CD4-positive, alpha-beta T cell treated with Interleukin-6 at 100 ng/mL for 8 hours (primary cell): ENCODE results near the gene TACC2.

Experiments
- DNase-seq: peaks from one replicate; pipeline ENCODE4 v3.0.0-alpha.2; 2020; ENCODE audit warnings: mixed read lengths, low spot score

Gene TACC2

GRCh38 chr10:122276611-122277208 is 287.7 kb downstream of the TACC2 start:
- no peak for DNase-seq

- no peak for DNase-seq
Observed at GRCh38 chr10:122277526-122278136, 288.7 kb downstream of the TACC2 start.

DNA sequence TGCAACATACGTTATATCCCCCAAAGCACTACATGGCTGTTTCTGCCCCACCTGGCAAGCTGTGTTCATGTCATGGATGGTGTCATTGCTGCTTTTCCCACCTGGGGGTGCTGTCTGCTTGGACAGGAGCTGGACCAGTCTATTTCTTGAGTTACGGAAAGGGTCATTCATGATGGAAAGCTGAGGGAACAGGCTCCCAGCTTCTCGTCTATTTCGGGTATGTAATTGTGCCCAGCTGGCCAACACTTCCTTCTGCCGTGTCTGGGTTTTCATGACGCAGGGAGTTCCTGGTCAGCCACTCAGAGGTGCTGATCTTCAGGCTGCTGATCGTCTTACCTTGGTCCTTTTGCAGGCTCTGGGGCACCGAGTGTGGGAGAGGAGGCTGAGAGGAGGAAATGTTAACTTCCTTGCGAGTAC is 290.8 kb downstream of the TACC2 start:
- no peak for DNase-seq

DNA sequence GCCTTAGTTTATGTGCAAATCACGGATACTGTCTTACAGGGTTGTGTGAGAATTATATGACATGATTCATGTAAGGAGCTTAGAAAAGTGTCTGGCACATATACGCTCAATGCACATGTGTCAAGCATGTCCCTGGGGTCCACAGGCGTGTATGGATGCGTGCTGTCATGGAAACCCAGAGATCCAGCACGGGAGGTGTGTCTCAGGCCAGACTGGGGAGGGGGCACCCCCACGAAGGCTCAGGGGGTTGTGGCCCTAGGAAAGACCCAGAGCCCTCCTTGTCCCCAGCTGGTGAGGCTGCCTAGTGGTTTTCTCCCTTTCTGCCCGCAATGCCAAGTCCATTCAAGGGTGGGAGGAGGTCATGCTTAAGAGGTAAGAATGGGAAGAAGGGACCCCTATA is 291.2 kb downstream of the TACC2 start:
- DNase-seq, result no peak

- no peak for DNase-seq
Observed at GRCh38 chr10:122281018-122281626, 292.2 kb downstream of the TACC2 start.

- no peak for DNase-seq
Observed at GRCh38 chr10:122281751-122282150, 292.8 kb downstream of the TACC2 start.

DNA sequence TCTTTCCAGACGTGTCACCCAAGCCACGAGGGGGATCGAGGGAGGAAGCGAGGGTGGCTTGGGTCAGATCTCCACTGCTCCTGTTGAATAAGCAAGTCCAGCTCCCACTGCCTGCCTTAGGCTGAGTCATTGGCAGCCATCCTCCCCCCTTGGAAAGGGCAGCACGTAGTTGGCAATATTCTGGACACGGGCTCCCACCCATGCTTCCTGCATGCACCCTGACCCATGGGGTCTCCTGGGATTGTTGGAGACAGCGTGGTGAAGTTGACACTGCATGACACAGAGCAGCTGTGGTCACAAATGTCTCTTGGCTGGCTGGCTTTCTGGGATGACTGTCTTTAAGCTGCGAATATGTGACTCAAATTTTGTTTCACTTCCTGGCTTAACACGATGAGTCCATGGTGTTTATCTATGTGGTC is 293.3 kb downstream of the TACC2 start:
- DNase-seq, result no peak

GRCh38 chr10:122282909-122283308 is 293.9 kb downstream of the TACC2 start:
- no peak for DNase-seq

DNA sequence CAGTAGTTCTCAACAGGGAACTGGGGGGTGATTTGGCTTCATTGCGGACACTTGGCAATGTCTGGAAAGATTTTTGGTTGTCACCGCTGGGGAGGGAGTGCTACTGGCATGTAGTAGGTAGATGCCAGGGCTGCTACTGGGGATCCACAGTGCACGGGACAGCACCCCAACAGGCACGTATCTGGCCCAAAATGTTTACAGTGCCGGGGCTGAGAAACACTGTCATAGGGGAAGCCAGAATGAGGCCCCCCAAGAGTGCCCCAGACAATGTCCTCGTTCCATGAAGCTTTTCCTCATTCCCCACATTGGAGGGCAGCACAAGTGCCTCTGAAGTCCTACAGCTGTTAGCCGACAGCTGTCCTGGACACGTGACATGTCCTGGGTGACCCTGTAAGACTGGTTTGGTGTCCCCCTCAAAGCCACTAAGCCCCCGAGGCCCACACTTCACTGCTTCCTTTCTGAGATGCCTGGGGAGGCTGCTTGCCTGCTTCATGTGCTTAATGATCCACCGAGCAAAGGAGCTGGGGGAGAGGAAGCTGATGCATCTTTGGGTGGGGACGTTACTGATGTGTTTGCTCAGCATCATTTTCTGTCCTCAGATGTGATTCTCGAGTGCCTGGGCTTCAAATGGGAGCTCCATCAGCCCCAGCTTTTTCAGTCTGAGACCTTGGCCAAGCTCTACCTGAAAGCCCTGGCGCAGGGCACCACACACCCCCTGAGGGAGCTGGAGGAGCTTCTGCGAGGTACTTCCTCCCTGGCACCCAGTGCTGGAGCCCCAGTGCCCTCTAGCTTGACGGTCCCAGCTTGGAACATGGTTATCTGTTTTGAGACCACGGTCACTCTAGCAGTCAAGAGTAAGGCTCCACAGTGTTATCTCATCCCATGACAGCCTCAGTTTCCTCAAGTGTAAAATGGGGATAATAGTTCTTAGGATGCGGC is 296.8 kb downstream of the TACC2 start:
- no peak for DNase-seq

GRCh38 chr10:122286867-122287266 is 297.9 kb downstream of the TACC2 start:
- no peak for DNase-seq

DNA sequence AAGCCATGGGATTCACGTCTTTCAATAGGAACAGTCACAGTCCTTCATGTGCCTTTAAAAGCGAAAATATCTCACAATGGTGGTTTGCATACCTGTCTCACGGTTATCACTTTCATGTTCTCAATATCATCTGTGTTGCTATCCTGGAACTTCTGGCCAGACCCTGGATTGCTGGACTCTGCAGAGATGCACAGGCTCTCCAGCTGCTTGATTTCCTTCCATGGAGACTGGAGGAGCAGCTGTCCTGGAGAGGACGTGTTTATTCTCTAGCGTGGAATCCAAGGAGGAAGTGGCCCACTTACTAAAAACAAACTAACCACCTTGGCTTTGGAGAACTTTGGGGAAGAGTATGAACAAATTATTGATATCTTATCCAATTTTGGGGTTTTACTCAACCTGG is 298.6 kb downstream of the TACC2 start:
- no peak for DNase-seq

GRCh38 chr10:122288262-122288661 is 299.3 kb downstream of the TACC2 start:
- no peak for DNase-seq

GRCh38 chr10:122288917-122289316 is 300.0 kb downstream of the TACC2 start:
- no peak for DNase-seq

GRCh38 chr10:122290334-122290733 is 301.4 kb downstream of the TACC2 start:
- DNase-seq, result no peak

- no peak for DNase-seq
Observed at GRCh38 chr10:122290833-122291532, 302.0 kb downstream of the TACC2 start.

DNA sequence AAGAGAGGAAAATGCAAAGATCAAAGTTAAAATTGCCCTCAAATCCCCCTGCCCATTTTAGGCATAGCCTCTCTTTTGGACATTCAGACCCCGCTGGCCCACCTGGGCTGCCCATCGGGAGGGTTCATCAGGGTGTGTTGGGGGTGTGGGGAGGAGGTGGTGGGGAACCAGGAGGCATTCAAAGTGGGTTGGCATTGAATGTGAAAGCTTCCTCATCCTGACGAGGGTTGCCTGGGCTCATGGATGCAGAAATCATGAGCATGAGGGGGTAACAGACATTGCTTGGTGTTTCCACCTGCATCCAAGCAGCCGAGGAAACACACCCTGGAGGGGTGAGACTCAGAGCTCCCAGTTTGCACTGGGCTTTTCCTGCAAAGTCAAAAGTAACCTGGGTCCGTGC is 302.8 kb downstream of the TACC2 start:
- DNase-seq, result no peak

- no peak for DNase-seq
Observed at GRCh38 chr10:122292376-122292775, 303.4 kb downstream of the TACC2 start.

- no peak for DNase-seq
Observed at GRCh38 chr10:122293156-122293960, 304.4 kb downstream of the TACC2 start.

- DNase-seq, result no peak
Observed at GRCh38 chr10:122293961-122294380, 305.0 kb downstream of the TACC2 start.

DNA sequence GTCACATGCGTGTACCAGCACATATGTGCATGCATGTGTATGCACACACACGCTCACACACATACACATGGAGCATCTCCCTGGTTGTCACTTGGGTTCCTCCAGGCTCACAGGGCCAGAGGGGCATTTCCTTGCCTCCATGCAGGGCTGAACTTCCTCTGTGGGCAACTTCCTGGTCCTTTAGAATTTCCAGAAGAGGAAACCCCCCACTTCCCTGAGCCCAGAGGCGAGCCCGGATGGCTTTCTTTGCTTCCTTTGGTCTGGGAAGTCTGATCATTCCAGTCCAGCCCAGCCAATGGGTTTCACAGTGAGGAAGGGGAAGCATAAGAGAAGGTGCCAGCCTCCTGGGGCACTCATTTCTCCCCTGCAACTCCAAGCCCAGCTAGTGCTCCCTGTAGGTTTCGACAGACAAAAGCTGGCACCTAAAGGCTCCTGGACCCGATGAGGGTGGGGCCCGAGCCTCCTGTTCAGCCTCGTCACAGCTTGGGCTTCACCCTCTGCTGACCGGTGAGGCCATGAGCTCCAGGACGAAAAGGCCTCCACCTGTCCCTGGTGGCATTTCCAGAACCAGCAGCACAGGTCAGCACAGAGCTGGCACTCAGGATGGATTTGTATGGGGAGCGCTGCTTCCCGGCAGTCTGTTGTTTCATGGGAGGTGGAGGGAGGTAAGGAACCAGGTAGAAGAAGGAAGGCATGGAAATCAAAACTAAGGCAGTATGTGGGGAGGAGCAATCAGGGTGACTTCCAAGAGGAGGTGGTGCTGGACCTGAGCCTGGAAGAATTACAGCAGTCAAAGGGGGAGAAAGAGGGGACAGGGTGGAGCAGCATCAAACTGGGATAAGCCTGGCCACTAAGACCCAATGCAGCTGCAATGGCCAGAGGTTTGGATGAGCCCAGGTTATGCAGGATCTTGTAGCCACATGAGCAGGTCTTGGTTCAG is 305.8 kb downstream of the TACC2 start:
- no peak for DNase-seq
